Muscle of back (tissue), 11 donors: Measurements from ENCODE around the gene IL3RA. TPM values are rescaled to one million over a fixed set of nuclear protein-coding genes. Genes with fewer than 3 reads are reported as not detected.
"Not testable (repeated sequence)": the region's sequence is repeated elsewhere in the genome, so short reads cannot be mapped to it uniquely, and the experiment has no call there.

ENCODE experiments used
- DNase-seq, 3 donors: peaks; one replicate each; pipeline versions ENCODE4 v3.0.0 to v3.0.0-alpha.2; 2013
- polyA plus RNA-seq, 10 donors: library from polyadenylated mRNA; unstranded; fragments of 120-200 nt; gene quantifications; one replicate each; pipeline ENCODE4 v1.2.1, GENCODE V29; 2013; ENCODE audit not compliant: insufficient read length in 10 of 10

The IL3RA gene
- polyA plus RNA-seq, 10 donors = 12.6 to 25.0 (median 15.7) TPM

DNA sequence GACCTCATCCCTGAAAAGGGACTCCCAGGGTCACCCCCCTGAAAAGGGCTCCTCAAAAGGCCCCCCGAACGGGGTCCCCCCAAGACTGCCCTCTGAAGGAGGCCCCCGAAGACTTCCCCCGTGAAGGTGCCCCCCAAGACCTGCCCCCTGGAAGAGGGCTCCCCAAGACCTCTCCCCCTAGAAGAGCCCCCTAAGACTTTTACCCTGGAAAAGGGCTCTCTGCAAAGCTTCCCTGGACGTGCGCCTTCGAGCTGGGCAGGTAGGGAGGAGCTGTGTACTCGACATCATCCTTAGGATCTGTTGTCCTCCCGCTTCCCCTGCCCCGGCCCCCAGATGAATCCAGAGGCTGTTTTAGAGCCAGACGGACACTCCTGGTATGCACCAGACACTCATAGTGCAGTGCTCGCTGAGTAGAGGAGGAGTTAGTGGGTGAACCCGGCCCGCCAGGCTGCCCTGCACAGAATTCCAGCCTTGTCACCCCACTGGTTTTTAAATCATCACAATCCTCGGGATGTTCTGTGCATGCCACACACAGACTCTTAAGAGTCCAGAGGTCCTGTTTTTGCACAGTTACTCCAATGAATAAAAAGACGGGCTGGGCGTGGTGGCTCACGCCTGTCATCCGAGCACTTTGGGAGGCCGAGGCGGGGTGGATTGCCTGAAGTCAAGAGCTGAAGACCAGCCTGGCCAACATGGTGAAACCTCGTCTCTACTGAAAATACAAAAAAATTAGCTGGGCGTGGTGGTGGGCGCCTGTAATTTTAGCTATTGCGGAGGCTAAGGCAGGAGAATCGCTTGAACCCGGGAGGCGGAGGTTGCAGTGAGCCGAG is 61.1 kb downstream of the IL3RA start:
- no peak for DNase-seq

DNA sequence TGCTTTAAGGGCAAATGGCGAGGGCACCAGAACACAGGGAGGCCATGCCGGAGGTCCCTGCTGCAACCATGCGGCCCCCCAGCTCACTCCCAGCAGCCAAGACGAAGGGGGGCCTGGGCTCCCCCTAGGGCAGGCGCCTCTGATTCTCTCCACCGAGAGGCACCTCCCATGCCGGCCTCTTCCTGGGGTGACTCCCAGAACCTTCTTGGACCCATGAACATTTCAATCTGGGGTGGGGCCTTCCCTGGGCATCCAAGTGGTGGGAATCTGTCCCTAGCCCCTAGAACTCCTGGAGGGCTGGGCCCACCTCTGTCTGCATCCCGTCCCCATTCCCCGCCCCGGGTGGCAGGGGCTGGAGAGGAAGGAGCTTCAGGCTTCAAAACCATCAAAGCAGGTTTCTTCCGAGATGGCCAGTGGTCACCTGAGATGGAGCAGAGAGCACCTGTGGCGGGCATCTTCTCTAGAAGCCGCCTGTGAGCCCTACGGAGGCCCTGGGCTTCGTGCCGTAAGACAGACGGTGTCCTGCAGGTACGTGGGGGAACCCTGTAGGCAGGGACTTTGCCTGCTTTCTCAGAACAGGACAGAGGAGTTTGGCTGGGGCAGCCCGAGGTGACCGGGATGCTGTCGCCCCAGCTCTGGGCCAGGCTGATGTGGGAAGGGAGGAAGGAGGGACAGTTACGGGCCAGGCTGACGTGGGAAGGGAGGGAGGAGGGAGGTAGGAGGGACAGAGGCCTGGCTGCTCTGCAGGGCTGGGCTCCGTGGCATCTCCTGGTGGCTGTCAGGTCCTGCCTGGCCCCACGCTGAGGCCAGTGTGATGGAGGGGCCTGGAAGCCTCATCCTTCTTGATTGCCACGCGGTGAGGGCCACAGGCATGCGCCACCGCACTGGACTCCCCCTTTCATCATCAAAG is 62.1 kb downstream of the IL3RA start:
- no peak for DNase-seq

DNA sequence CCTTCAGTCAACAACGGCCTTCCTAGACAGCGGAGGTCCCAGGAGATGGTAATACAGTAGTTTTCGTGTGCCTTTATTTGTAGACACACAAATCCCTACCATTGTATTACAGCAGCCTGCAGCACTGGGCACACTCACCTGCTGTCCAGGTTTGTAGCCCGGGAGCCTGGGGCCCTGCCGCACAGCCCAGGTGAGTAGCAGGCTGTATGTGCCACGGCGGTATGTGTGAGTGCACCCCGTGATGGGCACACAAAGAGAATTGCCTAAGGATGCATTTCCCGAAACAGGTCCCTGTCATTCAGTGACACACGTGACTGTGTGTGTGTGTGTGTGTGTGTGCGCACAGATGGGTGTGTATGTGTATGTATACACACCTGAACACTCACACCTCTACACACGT is 63.5 kb downstream of the IL3RA start:
- no peak for DNase-seq

DNA sequence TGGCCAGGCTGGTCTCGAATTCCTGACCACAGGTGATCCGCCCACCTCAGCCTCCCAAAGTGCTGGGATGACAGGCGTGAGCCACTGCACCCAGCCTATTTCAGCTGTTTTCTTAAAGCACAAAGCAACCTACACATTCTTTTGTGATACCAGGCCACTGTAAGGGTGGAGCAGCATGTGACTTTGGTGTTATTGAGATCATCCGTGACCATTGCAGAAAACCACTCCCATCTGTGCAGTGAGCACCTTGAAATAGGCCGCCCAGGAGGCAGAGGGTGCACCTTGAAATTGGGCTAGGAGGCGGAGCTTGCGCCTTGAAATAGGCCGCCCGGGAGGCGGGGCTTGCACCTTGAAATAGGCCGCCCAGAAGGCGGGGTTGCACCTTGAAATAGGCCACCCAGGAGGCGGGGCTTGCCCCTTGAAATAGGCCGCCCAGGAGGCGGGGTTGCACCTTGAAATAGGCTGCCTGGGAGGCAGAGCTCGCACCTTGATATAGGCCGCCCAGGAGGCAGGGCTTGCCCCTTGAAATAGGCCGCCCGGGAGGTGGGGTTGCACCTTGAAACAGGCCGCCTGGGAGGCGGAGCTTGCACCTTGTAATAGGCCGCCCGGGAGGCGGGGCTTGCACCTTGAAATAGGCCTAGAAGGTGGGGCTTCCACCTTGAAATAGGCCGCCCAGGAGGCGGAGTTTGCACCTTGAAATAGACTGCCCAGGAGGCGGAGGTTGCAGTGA is 64.3 kb downstream of the IL3RA start:
- DNase-seq = no peak

DNA sequence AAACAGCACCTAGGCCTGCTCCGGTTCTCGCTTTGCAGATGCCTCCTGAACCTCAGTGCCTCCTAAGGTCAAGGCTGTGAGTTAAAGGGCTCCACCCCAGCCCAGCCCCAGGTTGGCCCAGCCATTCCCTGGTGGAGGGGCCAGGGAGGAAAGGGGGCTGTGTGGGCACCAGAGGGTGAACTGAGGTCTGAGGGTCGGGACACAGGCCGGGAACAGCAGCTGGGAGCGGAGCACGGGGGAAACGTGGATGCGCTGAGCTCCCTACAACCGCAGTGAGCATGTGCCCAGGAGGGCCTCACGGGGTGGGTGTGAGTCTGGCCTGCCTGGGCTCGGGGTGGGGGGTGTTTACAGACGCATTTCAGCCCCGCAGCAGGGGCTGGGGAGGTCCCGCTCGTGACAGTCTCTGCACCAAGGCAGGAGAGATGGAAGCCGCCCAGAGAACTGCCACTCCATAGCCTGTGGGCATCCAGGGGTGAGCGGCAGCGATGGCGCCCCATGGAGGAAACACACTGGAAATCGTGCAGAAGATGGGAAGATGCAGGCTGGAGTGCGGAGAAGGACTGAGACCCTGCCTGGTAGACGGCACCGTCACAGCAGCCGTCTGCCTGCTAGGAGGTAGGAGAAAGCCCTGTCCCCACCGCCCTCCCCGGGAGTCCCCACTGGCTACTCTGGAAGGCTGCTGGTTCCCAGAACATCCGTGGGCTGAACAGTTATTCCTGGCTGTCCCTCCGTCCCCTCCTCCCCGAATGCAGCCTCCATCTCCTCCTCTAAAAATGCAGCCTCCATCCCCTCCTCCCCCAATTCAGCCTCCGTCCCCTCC is 65.2 kb downstream of the IL3RA start:
- DNase-seq = no peak

DNA sequence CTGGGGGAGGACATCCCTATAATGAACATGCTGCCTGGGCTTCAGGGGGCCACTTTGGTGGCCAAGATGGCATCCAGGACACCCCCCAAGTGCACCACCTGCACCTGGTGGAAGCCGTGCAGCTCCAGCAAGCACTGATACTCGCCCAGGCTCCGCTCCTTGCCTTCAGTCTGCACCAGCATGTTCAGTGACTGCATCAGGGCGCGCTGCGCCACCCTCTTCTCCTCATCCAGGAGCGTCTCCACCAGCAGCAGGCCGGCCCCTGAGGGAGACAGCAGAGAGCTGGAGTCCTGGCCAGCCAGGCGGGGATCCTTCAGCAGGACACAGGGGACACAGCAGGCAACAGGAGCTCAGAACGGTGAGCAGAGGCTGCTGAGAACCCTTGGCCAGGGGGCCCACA is 66.6 kb downstream of the IL3RA start:
- DNase-seq = no peak

DNA sequence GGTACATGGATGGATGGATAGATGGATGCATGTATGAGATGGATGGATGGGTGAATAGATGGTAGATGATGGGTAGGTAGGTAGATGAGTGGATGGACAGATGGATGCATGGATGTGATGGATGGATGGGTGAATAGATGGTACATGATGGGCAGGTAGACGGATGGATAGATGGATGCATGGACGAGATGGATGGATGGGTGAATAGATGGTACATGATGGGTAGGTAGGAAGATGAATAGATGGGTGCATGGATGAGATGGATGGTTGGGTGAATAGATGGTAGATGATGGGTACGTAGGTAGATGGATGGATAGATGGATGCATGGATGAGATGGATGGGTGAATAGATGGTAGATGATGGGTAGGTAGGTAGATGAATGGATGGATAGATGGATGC is 67.3 kb downstream of the IL3RA start:
- not testable (repeated sequence) for DNase-seq

DNA sequence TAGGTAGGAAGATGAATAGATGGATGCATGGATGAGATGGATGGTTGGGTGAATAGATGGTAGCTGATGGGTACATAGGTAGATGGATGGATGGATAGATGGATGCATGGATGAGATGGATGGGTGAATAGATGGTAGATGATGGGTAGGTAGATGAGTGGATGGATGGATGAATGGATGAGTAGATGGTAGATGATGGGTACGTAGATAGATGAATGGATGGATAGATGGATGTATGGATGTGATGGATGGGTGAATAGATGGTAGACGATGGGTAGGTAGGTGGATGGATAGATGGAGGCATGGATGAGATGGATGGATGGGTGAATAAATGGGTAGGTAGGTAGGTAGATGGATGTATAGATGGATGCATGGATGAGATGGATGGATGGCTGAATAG is 69.2 kb downstream of the IL3RA start:
- not testable (repeated sequence) for DNase-seq

DNA sequence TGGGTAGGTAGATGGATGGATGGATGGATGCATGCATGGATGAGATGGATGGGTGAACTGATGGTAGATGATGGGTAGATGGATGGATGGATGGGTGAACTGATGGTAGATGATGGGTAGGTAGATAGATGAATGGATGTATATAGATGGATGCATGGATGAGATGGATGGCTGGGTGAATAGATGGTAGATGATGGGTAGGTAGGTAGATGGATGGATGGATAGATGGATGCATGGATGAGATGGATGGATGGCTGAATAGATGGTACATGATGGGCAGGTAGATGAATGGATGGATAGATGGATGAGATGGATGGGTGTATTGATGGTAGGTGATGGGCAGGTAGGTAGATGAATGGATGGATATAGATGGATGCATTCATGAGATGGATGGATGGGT is 70.5 kb downstream of the IL3RA start:
- DNase-seq = no peak

DNA sequence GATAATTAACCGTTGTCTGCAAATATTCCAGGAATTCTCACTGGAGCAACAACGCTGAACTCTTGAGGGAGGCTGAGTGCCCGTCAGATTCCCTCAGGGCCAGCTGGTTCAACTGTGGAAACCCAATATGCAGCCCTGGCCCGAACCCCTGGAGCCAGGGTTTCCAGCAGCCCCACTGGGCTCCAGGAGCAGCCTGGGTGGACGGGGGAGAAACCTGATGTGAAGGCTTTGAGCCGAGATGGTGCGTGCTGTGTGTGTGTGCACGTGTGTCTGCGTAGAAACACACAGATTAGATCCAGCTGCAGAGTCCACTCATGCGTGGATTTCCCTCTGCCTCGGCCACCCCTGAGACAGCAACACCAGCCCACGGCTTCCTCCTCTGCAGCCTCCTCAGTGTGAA is 74.7 kb downstream of the IL3RA start:
- DNase-seq = no peak

DNA sequence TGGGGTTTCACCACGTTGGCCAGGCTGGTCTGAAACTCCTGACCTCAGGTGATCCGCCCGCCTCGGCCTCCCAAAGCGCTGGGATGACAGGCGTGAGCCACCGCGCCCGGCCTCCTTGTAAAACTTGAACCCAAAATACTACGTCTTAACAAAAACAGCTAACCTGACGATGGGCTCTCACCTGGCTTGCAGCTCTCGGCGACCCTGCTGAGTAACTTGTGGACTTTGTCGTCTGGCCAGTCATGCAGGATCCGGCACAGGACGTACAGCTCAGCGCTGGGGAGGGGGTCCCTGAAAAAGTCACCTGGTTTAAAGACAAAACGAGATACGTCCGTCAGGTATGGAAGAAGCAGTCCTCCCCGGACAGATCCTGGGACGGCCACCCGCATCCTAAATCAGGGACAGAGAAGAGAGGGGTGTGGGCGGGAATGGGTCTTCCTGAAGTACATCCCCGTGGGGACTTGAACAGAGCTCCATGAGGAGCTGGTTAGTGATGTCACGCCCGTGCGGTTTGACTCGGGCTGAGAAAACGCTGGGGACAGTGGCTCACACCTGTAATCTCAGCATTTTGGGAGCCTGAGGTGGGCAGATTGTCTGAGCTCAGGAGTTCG is 76.1 kb downstream of the IL3RA start:
- DNase-seq = no peak

DNA sequence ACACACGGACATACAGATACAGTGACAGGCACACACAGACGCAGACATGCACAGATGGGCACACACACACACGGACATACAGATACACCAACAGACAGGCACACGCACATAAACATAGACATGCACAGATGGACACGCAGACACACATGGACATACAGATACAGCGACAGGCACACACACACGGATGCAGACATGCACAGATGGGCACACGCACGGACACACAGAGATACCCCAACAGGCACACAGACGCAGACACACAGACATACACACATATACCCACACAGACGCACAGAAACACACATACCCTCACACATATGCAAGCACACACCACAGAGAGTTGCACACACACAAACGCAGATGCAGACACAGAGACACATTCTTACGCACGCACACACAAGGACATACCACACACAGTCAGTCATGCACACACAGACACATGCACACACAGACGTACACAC is 79.8 kb downstream of the IL3RA start:
- no peak for DNase-seq

DNA sequence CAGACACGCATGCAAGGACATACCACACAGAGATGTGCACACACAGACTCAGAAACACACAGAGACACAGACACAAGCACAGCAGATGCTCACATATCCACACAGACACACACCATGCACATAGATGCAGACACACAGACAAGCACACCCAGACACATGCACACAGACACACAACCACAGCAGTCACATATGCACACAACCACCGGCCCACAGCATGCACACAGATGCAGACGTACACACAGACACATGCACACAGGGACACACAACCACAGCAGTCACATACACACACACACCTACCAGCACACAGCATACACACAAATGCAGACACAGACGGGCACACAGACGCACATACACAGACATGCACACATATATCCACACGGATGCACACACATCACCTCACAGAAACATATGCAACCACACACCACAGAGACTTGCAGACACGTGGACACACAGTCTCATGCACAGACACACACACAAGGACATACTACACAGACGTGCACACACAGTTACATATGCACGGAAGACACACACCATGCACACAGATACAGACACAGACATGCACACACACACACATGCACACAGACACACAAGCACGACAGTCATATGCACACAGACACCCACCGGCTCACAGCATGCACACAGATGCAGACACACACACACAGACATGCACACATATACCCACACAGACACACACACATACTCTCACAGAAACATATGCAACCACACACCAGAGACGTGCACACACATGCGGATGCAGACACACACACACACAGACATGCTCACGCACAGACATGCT is 80.6 kb downstream of the IL3RA start:
- DNase-seq = no peak

DNA sequence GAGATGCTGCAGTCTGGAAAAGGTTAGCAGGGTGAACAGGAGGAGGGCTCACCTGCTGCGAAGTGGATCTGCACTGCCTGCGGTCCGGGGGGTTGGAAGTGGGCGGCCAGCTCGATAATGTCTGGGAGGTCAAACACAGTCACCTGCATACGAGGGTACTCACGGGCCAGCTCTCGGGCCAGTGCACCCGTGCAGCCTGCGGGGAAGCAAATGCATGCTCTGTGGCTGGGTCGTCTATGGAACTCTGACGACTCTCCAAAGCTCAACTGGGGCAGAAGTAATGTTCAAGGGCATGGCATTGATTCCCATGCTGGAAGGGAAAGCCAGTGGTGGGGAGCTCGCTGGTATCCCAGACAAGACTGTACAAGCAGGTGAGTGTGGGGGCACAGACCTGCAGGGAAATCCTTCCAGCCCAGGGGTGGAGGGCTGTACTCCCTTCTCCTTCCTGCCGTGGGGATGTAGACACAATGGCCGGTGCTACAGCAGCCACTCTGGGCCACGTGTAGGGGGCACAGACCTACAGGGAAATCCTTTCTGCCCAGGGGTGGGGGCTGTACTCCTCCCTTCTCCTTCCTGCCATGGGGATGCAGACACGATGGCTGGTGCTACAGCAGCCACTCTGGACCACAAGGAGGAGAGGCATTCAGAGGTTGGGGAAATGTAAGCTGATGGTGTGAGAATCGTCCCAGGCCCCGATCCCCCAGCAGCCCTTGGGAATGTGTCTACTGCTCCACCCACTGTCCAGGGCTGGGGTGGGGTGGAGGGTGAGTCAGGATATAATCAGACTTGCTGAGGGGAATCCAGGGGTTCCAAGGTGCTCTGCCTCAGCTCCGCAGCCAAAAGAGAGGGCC is 81.6 kb downstream of the IL3RA start:
- DNase-seq = no peak

DNA sequence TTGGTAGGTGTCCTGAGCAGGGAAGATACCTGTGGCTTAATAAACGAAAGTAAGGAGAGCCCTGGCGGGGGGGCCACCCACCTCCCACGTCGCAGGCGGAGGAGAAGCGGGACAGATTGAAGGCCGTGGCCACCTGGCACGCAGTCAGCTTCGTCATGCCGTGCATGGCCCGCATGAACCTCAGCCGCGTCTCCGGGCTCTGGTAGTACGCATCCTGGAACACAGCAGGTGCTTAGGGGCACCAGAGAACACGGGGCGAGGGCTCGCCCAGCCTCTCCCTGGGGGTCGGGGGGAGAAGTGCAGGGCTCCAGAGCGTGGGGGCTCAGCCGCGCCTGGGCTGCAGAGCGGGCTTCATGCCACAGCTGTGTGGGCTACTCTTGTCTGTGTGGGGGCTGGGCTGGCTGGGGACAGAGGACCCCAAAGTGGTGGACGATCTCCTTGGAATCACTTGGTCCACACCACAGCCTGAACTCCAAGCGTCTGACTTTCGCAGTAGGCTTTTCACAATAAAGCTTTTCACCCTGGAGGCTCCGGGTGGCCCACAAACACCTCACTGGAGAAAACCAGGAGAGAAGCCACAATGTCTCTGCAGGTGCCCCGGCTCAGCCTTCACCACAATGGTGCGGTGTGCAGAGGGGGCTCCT is 82.4 kb downstream of the IL3RA start:
- DNase-seq = no peak

DNA sequence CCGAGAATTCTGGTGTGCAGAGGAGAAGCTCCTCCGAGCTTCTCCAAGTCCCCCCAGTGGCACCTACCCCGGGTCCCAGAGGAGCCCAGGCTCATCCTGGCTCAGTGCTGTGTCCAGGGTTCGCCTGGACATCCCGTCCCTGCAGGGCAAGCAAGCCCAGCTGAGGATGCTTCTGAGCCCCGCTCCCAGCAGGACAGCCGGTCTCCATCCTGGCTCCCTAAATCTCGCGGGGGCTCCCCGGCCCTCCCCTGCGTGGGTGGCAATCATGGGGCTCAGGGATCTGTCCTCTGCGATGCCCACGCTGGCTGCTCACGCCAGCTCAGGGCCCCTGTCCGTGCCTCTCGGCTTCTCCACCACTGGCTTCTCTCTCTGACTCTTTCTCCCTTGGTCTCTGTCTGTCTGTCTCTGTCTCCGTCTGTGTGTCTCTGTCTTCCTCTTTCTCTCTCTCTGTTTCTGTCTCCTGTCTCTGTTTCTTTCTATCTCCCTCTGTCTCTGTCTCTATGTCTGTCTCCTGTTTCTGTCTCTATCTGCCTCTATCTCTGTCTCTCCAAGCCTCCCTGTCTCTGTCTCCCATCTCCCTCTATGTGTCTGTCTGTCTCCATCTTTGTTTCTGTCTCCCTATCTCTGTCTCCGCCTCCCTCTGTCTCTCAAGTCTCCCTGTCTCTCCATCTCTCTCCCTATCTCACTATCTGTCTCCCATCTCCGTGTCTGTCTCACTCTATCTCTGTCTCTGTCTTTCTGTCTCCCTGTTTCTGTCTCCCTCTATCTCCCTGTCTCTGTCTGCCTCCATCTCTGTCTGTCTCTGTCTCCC is 83.2 kb downstream of the IL3RA start:
- DNase-seq = no peak

DNA sequence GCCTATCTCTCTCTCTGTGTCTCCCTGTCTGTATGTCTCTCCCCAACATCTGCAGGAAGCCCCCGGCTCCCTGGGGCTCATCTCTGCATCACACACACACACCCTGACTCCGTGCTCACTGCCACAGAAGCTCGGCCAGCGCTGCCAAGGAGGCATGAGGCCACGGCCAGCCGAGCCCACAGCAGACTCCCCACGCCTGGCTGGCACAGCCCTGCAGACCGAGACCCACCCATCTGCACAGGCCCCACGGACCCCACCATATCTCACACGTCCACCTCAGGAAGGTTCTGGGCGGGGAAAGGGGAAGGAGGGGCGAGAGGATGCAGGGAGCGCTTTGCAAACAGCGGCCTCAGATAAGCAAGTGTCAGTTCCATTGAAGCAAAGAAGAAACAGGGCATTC is 83.8 kb downstream of the IL3RA start:
- no peak for DNase-seq
